Endodermal cell (in vitro differentiated cells): ENCODE results near the gene KCNIP4. TPM values are rescaled to one million over a fixed set of nuclear protein-coding genes. Genes with fewer than 3 reads are reported as not detected.

Source experiments
- DNase-seq: peaks from one replicate; pipeline ENCODE4 v3.0.0-alpha.2; 2017
- H3K27ac ChIP-seq: 2 replicates; pipeline ENCODE4 v1.5.1; 2013; ENCODE audit warnings: mild to moderate bottlenecking, low read depth, low read length, moderate library complexity
- H3K27me3 ChIP-seq: 2 replicates; pipeline ENCODE4 v1.6.1; 2013; ENCODE audit warnings: mild to moderate bottlenecking, low read length, moderate library complexity; ENCODE audit not compliant: insufficient read depth, control insufficient read depth, poor library complexity, severe bottlenecking
- H3K36me3 ChIP-seq: 2 replicates; pipeline ENCODE4 v1.7.0; 2013; ENCODE audit warnings: mild to moderate bottlenecking, low read length, moderate library complexity; ENCODE audit not compliant: control insufficient read depth, insufficient read depth
- H3K4me1 ChIP-seq: one replicate; pipeline ENCODE4 v1.7.0; 2013; ENCODE audit warnings: low read length; ENCODE audit not compliant: control insufficient read depth, insufficient read depth
- H3K4me3 ChIP-seq: 2 replicates; pipeline ENCODE4 v1.5.1; 2013; ENCODE audit warnings: mild to moderate bottlenecking, low read length, moderate library complexity
- H3K9ac ChIP-seq: 2 replicates; pipeline ENCODE4 v1.6.1; 2013; ENCODE audit warnings: mild to moderate bottlenecking, low read length, moderate library complexity; ENCODE audit not compliant: poor library complexity, severe bottlenecking; ENCODE audit errors: extremely low read depth
- H3K9me3 ChIP-seq: 2 replicates; pipeline ENCODE4 v1.6.1; 2013; ENCODE audit warnings: mild to moderate bottlenecking, low read length, moderate library complexity; ENCODE audit not compliant: control insufficient read depth
- H3K27ac Mint-ChIP-seq: 2 replicates; pipeline ENCODE4 v1.8.0; 2020; ENCODE audit warnings: mixed read lengths
- H3K27me3 Mint-ChIP-seq: 2 replicates; pipeline ENCODE4 v1.8.0; 2021; ENCODE audit warnings: mild to moderate bottlenecking, mixed read lengths; ENCODE audit not compliant: insufficient read depth
- H3K36me3 Mint-ChIP-seq: 2 replicates; pipeline ENCODE4 v1.8.0; 2020; ENCODE audit warnings: low read depth, mixed read lengths
- H3K4me1 Mint-ChIP-seq: 2 replicates; pipeline ENCODE4 v1.8.0; 2020; ENCODE audit warnings: mixed read lengths
- H3K4me3 Mint-ChIP-seq: 2 replicates; pipeline ENCODE4 v1.8.0; 2020; ENCODE audit warnings: mild to moderate bottlenecking, moderate library complexity, mixed read lengths
- H3K9me3 Mint-ChIP-seq: 2 replicates; pipeline ENCODE4 v1.8.0; 2020; ENCODE audit warnings: mild to moderate bottlenecking, mixed read lengths
- CTCF ChIP-seq: fragments of 200-600 bp; sonication (generic); conservative IDR thresholded peaks from 2 replicates; pipeline ENCODE4 v1.5.0; 2021; ENCODE audit warnings: antibody characterized with exemption, mild to moderate bottlenecking
- WGBS, 2 experiments: methylation state at CpG; one replicate each; pipeline versions ENCODE4 v1.1.5 to v1.1.7; 2013; ENCODE audit warnings: missing lambda C conversion rate in 2 of 2, mixed read lengths in 1 of 2; ENCODE audit not compliant: insufficient coverage in 1 of 2, insufficient read length in 1 of 2; 5-methylcytosine and 5-hydroxymethylcytosine counted together
- total RNA-seq, 2 donors: library from RNA; stranded (reverse); fragmentation: NEBNext Ultra II Directional in 1 of 2; extraction: Animal tissue kit (Norgen Biotek cat#: 25700) in 1 of 2; gene quantifications; 2 replicates in 1 of 2; 3 replicates in 1 of 2; pipeline ENCODE4 v1.2.1, GENCODE V29; 2021

KCNIP4 gene
- total RNA-seq, 2 donors from 2014 or later: not detected

DNA sequence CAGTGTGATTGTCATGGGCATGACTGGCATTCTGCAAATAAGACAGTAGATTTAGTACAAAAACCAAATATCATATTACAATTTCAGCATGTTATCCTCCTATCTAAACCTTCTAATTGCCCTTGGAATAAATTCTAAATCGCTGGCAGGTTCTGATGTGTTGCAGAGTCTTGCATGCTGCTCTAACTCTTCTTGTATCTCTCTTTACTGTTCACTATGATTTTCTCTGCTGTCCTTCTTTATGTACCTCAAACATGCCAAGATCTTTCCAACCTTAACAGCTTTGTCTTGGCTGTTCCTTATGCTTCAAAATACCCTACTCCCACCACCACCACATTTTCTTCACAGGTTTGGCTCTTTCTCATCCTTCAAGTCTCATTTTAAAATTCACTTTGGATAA is 43.0 kb upstream of the KCNIP4 start:
- H3K27me3 ChIP-seq: no peaks in the 10 kb centered on the region
- H3K27me3 Mint-ChIP-seq: no peaks in the 10 kb centered on the region
- WGBS, 2 experiments: 90 to 93% methylated on average over 1 of the region's 1 CpG

DNA sequence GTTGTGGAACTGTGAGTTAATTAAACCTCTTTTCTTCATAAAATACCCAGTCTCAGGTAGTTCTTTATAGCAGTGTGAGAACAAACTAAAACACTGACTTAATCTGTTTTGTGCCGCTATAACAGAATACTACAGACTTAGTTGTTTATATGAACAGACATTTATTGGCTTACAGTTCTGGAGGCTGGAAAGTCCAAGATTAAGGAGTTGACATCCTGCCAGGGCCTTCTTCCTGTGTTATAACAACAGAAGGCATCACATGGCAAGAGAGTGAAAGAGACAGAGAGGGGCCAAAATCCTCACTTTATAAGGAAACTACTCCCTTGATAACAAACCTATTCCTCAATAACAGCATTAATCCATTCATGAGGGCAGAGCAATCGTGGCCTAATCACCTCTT is 42.5 kb upstream of the KCNIP4 start:
- WGBS, 2 experiments: 77% methylated on average over 2 of the region's 2 CpGs; no CpG with 5 or more reads in 1 of the 2 experiments
- Histone ChIP-seq H3K27ac (no peak overlapping the region), H3K27me3 (no peaks in the 10 kb centered on the region), H3K9me3 (no peaks in the 10 kb centered on the region), H3K9ac (no peak overlapping the region), H3K36me3 (no peaks in the 10 kb centered on the region), H3K4me3 (no peak overlapping the region), H3K4me1 (no peaks in the 10 kb centered on the region)
- no peak for DNase-seq
- no peak overlapping the region for H3K27ac Mint-ChIP-seq
- no peaks in the 10 kb centered on the region for H3K4me1 Mint-ChIP-seq
- TF ChIP-seq CTCF: no peak
- no peaks in the 10 kb centered on the region for H3K36me3 Mint-ChIP-seq
- H3K9me3 Mint-ChIP-seq: peaks cover 13% of the 10 kb centered on the region
- H3K27me3 Mint-ChIP-seq: no peaks in the 10 kb centered on the region
- no peak overlapping the region for H3K4me3 Mint-ChIP-seq

More for the DNA sequence above, 43.0 kb upstream of the KCNIP4 start:
- H3K4me3 Mint-ChIP-seq: no peak overlapping the region
- Histone ChIP-seq H3K36me3 (no peaks in the 10 kb centered on the region), H3K27ac (no peak overlapping the region), H3K9ac (no peak overlapping the region), H3K4me1 (no peaks in the 10 kb centered on the region), H3K9me3 (peaks cover 5% of the 10 kb centered on the region), H3K4me3 (no peak overlapping the region)
- no peak for TF ChIP-seq CTCF
- H3K36me3 Mint-ChIP-seq: no peaks in the 10 kb centered on the region
- no peak overlapping the region for H3K27ac Mint-ChIP-seq
- no peak for DNase-seq
- H3K4me1 Mint-ChIP-seq: no peaks in the 10 kb centered on the region
- peaks cover 18% of the 10 kb centered on the region for H3K9me3 Mint-ChIP-seq

- H3K9ac ChIP-seq: no peak overlapping the region
- no peak overlapping the region for H3K27ac Mint-ChIP-seq
- H3K27me3 ChIP-seq: no peaks in the 10 kb centered on the region
- H3K4me1 Mint-ChIP-seq: no peaks in the 10 kb centered on the region
- H3K9me3 Mint-ChIP-seq: no peaks in the 10 kb centered on the region
- TF ChIP-seq CTCF: no peak
- no peak for DNase-seq
- H3K27me3 Mint-ChIP-seq: no peaks in the 10 kb centered on the region
- H3K4me3 Mint-ChIP-seq: no peak overlapping the region
- no peak overlapping the region for H3K27ac ChIP-seq
- no peaks in the 10 kb centered on the region for H3K9me3 ChIP-seq
- 79 to 100% methylated on average over 1 of the region's 1 CpG for WGBS, 2 experiments
- no peaks in the 10 kb centered on the region for H3K36me3 Mint-ChIP-seq
- H3K36me3 ChIP-seq: no peaks in the 10 kb centered on the region
- no peak overlapping the region for H3K4me3 ChIP-seq
- H3K4me1 ChIP-seq: no peaks in the 10 kb centered on the region
These were observed 40.8 kb upstream of the KCNIP4 start for GRCh38 chr4:21989351-21989750.
